Astrocyte (in vitro differentiated cells and primary cell): Measurements from ENCODE around the gene SPOCK1. TPM values are rescaled to one million over a fixed set of nuclear protein-coding genes. Genes with fewer than 3 reads are reported as not detected.
"Not testable (repeated sequence)": the region's sequence is repeated elsewhere in the genome, so short reads cannot be mapped to it uniquely, and the experiment has no call there.

Source experiments
- DNase-seq: peaks from one replicate; pipeline ENCODE4 v3.0.0-alpha.2; 2010; ENCODE audit warnings: low read depth
- FAIRE-seq: peaks from 2 replicates; lab custom pipeline; 2011; peaks lifted over from hg19 to GRCh38; lab: Jason Lieb, UNC
- H2AFZ ChIP-seq: 2 replicates; pipeline ENCODE4 v1.6.0; 2012; ENCODE audit warnings: low read depth, low read length, inconsistent platforms
- H3K27ac ChIP-seq: 2 replicates; pipeline ENCODE4 v1.5.1; 2011; ENCODE audit warnings: low read depth, low read length, inconsistent platforms
- H3K27me3 ChIP-seq: 2 replicates; pipeline ENCODE4 v1.6.0; 2011; ENCODE audit warnings: low read length, inconsistent platforms; ENCODE audit not compliant: insufficient read depth
- H3K36me3 ChIP-seq: 2 replicates; pipeline ENCODE4 v1.5.1; 2011; ENCODE audit warnings: low read length, inconsistent platforms; ENCODE audit not compliant: insufficient read depth
- H3K4me1 ChIP-seq: 2 replicates; pipeline ENCODE4 v1.5.1; 2011; ENCODE audit warnings: low read length, inconsistent platforms; ENCODE audit not compliant: insufficient read depth
- H3K4me2 ChIP-seq: 2 replicates; pipeline ENCODE4 v1.6.0; 2012; ENCODE audit warnings: low read length, inconsistent platforms
- H3K4me3 ChIP-seq: 2 replicates; pipeline ENCODE4 v1.5.1; 2011; ENCODE audit warnings: low read depth, mild to moderate bottlenecking, low read length, inconsistent platforms; ENCODE audit not compliant: insufficient read depth
- H3K79me2 ChIP-seq: 2 replicates; pipeline ENCODE4 v1.6.0; 2012; ENCODE audit warnings: mild to moderate bottlenecking, low read length, inconsistent platforms; ENCODE audit not compliant: insufficient read depth
- H3K9ac ChIP-seq: 2 replicates; pipeline ENCODE4 v1.6.0; 2012; ENCODE audit warnings: mild to moderate bottlenecking, low read length, inconsistent platforms
- H3K9me3 ChIP-seq: 2 replicates; pipeline ENCODE4 v1.5.1; 2012; ENCODE audit warnings: low read depth, mild to moderate bottlenecking, low read length, inconsistent platforms; ENCODE audit not compliant: insufficient read depth
- H4K20me1 ChIP-seq: 2 replicates; pipeline ENCODE4 v1.6.0; 2012; ENCODE audit warnings: low read length, inconsistent platforms; ENCODE audit not compliant: insufficient read depth
- H3K27ac Mint-ChIP-seq: one replicate; pipeline ENCODE4 v1.8.0; 2021; ENCODE audit warnings: mild to moderate bottlenecking, mixed read lengths; ENCODE audit not compliant: unreplicated experiment
- H3K27me3 Mint-ChIP-seq: one replicate; pipeline ENCODE4 v1.8.0; 2021; ENCODE audit warnings: low read depth, mixed read lengths; ENCODE audit not compliant: unreplicated experiment
- H3K36me3 Mint-ChIP-seq: one replicate; pipeline ENCODE4 v1.8.0; 2021; ENCODE audit warnings: low read depth, mixed read lengths; ENCODE audit not compliant: unreplicated experiment
- H3K4me1 Mint-ChIP-seq: one replicate; pipeline ENCODE4 v1.8.0; 2021; ENCODE audit warnings: low read depth, mixed read lengths; ENCODE audit not compliant: unreplicated experiment
- H3K4me3 Mint-ChIP-seq: one replicate; pipeline ENCODE4 v1.8.0; 2021; ENCODE audit warnings: mild to moderate bottlenecking, moderate library complexity, mixed read lengths; ENCODE audit not compliant: unreplicated experiment
- H3K9me3 Mint-ChIP-seq: one replicate; pipeline ENCODE4 v1.8.0; 2021; ENCODE audit warnings: mild to moderate bottlenecking, mixed read lengths; ENCODE audit not compliant: unreplicated experiment
- CTCF ChIP-seq: IDR thresholded peaks from 2 replicates; pipeline ENCODE4 v1.5.1; 2011; ENCODE audit warnings: low read depth, mild to moderate bottlenecking, inconsistent platforms, low read length, moderate library complexity; ENCODE audit not compliant: insufficient read depth
- EZH2 ChIP-seq: IDR thresholded peaks from 2 replicates; pipeline ENCODE4 v1.6.1; 2012; ENCODE audit warnings: mild to moderate bottlenecking, low read length, inconsistent platforms; ENCODE audit not compliant: insufficient read depth
- total RNA-seq: library from RNA; stranded (reverse); gene quantifications from 2 replicates; pipeline ENCODE4 v1.2.1, GENCODE V29; 2021

The SPOCK1 gene
- total RNA-seq, 1 donor from 2014 or later, result 53.5 TPM

GRCh38 chr5:137260820-137261695 lies 238.1 kb downstream of the SPOCK1 start:
- Histone ChIP-seq H3K9ac (no peak overlapping the region), H3K4me1 (peaks cover 25% of the 10 kb centered on the region), H3K27me3 (no peaks in the 10 kb centered on the region), H3K79me2 (peaks cover 9% of the 10 kb centered on the region), H3K9me3 (no peaks in the 10 kb centered on the region), H2AFZ (no peak overlapping the region), H3K4me2 (no peak overlapping the region), H3K4me3 (no peak overlapping the region), H4K20me1 (peaks cover 8% of the 10 kb centered on the region), H3K27ac (no peak overlapping the region), H3K36me3 (no peaks in the 10 kb centered on the region)
- TF ChIP-seq EZH2, result no peak
- TF ChIP-seq CTCF, result no peak
- H3K9me3 Mint-ChIP-seq, result peaks cover 3% of the 10 kb centered on the region
- peaks cover 27% of the 10 kb centered on the region for H3K4me1 Mint-ChIP-seq
- H3K36me3 Mint-ChIP-seq, result no peaks in the 10 kb centered on the region
- FAIRE-seq, result no peak
- no peak for DNase-seq
- no peak overlapping the region for H3K27ac Mint-ChIP-seq
- H3K4me3 Mint-ChIP-seq, result no peak overlapping the region
- no peaks in the 10 kb centered on the region for H3K27me3 Mint-ChIP-seq

- not testable (repeated sequence) for H3K4me3 Mint-ChIP-seq, H3K27ac ChIP-seq, H3K9me3 ChIP-seq, H3K4me3 ChIP-seq, H4K20me1 ChIP-seq, H3K27me3 ChIP-seq, H3K27me3 Mint-ChIP-seq, H3K36me3 Mint-ChIP-seq, H3K79me2 ChIP-seq, H3K9ac ChIP-seq, H3K36me3 ChIP-seq, H3K4me2 ChIP-seq, FAIRE-seq, H3K9me3 Mint-ChIP-seq, DNase-seq, H3K27ac Mint-ChIP-seq, H2AFZ ChIP-seq
- H3K4me1 Mint-ChIP-seq, result peaks cover 14% of the 10 kb centered on the region
- peaks cover 11% of the 10 kb centered on the region for H3K4me1 ChIP-seq
These were observed 240.0 kb downstream of the SPOCK1 start for GRCh38 chr5:137259115-137259514.

- TF ChIP-seq EZH2 (no peak), CTCF (no peak)
- Mint-ChIP-seq H3K9me3 (peaks cover 3% of the 10 kb centered on the region), H3K36me3 (no peaks in the 10 kb centered on the region), H3K27ac (no peak overlapping the region), H3K4me3 (no peak overlapping the region), H3K4me1 (no peaks in the 10 kb centered on the region), H3K27me3 (peaks cover 5% of the 10 kb centered on the region)
- no peaks in the 10 kb centered on the region for H3K36me3 ChIP-seq
- no peak overlapping the region for H3K4me3 ChIP-seq
- H3K4me1 ChIP-seq, result peaks cover 9% of the 10 kb centered on the region
- no peaks in the 10 kb centered on the region for H3K27me3 ChIP-seq
- H3K4me2 ChIP-seq, result peak overlapping the region; percentile 36
- H2AFZ ChIP-seq, result no peak overlapping the region
- peak; percentile 82 for DNase-seq
- peak overlapping the region; percentile 16 for H3K9ac ChIP-seq
- no peaks in the 10 kb centered on the region for H3K9me3 ChIP-seq
- no peak for FAIRE-seq
- peaks cover 4% of the 10 kb centered on the region for H4K20me1 ChIP-seq
- peaks cover 9% of the 10 kb centered on the region for H3K79me2 ChIP-seq
- no peak overlapping the region for H3K27ac ChIP-seq
These were observed 244.7 kb downstream of the SPOCK1 start for GRCh38 chr5:137254119-137255090.
